Loucy (cell line): ENCODE data around the gene PRKN.

ENCODE experiments used
- CTCF ChIP-seq: fragments of 200-600 bp; sonication (generic); conservative IDR thresholded peaks from 2 replicates; pipeline ENCODE4 v1.5.1; 2014; ENCODE audit warnings: mild to moderate bottlenecking, antibody characterized with exemption, low read length
- EZH2phosphoT487 ChIP-seq: fragments of 200-600 bp; IDR thresholded peaks from 2 replicates; pipeline ENCODE4 v1.6.1; 2018; ENCODE audit warnings: antibody characterized with exemption, mild to moderate bottlenecking, moderate library complexity, borderline replicate concordance

- TF ChIP-seq CTCF: no peak
- TF ChIP-seq EZH2phosphoT487: no peak
Observed at GRCh38 chr6:161828355-161828754, 899.2 kb downstream of the PRKN start.
